HG03575 (cell line): ENCODE measurements around the gene ZNF26.
A peak's percentile ranks its signal among the peaks of the same experiment; 100 is the strongest.
"Not testable (repeated sequence)": the region's sequence is repeated elsewhere in the genome, so short reads cannot be mapped to it uniquely, and the experiment has no call there.

Experiments
- ATAC-seq: cut with Tn5 transposase; IDR thresholded peaks from one replicate; pipeline ENCODE4 v1.9.1; 2021; ENCODE audit not compliant: unreplicated experiment, insufficient number of reproducible peaks, low FRiP score; ENCODE audit errors: extremely low read depth

Gene ZNF26

GRCh38 chr12:132954471-132955048 is 31.6 kb upstream of the ZNF26 start:
- no peak for ATAC-seq

GRCh38 chr12:132955094-132956010 is 30.8 kb upstream of the ZNF26 start:
- peak; percentile 9 for ATAC-seq

- peak; percentile 51 for ATAC-seq
Measured at GRCh38 chr12:132956011-132956788, 30.0 kb upstream of the ZNF26 start, which contains the start of gene ZNF605. Gene ZNF605, minus strand, starts transcription at chr12:132956306. Its CDS starts 10,671 bp downstream, at chr12:132945635.

GRCh38 chr12:132961790-132962189 is 24.4 kb upstream of the ZNF26 start:
- ATAC-seq, result not testable (repeated sequence)

- not testable (repeated sequence) for ATAC-seq
Measured at GRCh38 chr12:132963947-132964346, 22.2 kb upstream of the ZNF26 start.

GRCh38 chr12:132965796-132966195 is 20.4 kb upstream of the ZNF26 start:
- no peak for ATAC-seq

GRCh38 chr12:132966676-132967415 is 19.3 kb upstream of the ZNF26 start:
- ATAC-seq, result no peak

GRCh38 chr12:132967736-132968135 is 18.4 kb upstream of the ZNF26 start:
- ATAC-seq, result no peak

- ATAC-seq, result no peak
Measured at GRCh38 chr12:132972374-132972773, 13.8 kb upstream of the ZNF26 start.

GRCh38 chr12:132976870-132977269 is 9.3 kb upstream of the ZNF26 start:
- ATAC-seq, result not testable (repeated sequence)

- no peak for ATAC-seq
Measured at GRCh38 chr12:132986885-132987225, 688 bp downstream of the ZNF26 start.

- ATAC-seq, result no peak
Measured at GRCh38 chr12:132998741-132999140, 12.6 kb downstream of the ZNF26 start.

GRCh38 chr12:133010657-133011297 is 24.6 kb downstream of the ZNF26 start:
- ATAC-seq, result no peak

- no peak for ATAC-seq
Measured at GRCh38 chr12:133023566-133023965, 37.4 kb downstream of the ZNF26 start.

- ATAC-seq, result no peak
Measured at GRCh38 chr12:133026996-133027395, 40.8 kb downstream of the ZNF26 start.

GRCh38 chr12:133037207-133038005 is 51.2 kb downstream of the ZNF26 start, which contains the start of gene ZNF84:
Gene ZNF84, plus strand, starts transcription at chr12:133037509. Its CDS starts 3,959 bp downstream, at chr12:133041468.
- peak; percentile 74 for ATAC-seq

- ATAC-seq, result no peak
Measured at GRCh38 chr12:133038118-133038709, 52.0 kb downstream of the ZNF26 start.
